Fibroblast of mammary gland (primary cell): ENCODE data around the gene NUP188.
A peak's percentile ranks its signal among the peaks of the same experiment; 100 is the strongest.
"Not testable (repeated sequence)": the region's sequence is repeated elsewhere in the genome, so short reads cannot be mapped to it uniquely, and the experiment has no call there.

Experiments used
- DNase-seq: peaks from one replicate; pipeline ENCODE4 v3.0.0-alpha.2; 2010; ENCODE audit warnings: low read depth
- H3K4me3 ChIP-seq: 2 replicates; pipeline ENCODE4 v1.5.1; 2011; ENCODE audit warnings: low read depth, mild to moderate bottlenecking, low read length, moderate library complexity; ENCODE audit not compliant: control insufficient read depth
- CTCF ChIP-seq: conservative IDR thresholded peaks from 2 replicates; pipeline ENCODE4 v1.5.1; 2011; ENCODE audit warnings: low read depth, low read length, inconsistent platforms; ENCODE audit not compliant: control insufficient read depth, insufficient read depth

The NUP188 gene

GRCh38 chr9:129028192-129028966 is 80.9 kb downstream of the NUP188 start, which contains the start of gene SH3GLB2:
Gene SH3GLB2, minus strand, starts transcription at chr9:129028331. Its CDS starts 177 bp downstream, at chr9:129028154.
- peak; percentile 70 for TF ChIP-seq CTCF
- H3K4me3 ChIP-seq, result peak within 1 kb of the TSS; percentile 68
- peak; percentile 93 for DNase-seq

GRCh38 chr9:129030191-129030590 is 82.7 kb downstream of the NUP188 start:
- H3K4me3 ChIP-seq, result no peak overlapping the region
- no peak for DNase-seq
- TF ChIP-seq CTCF, result no peak

DNA sequence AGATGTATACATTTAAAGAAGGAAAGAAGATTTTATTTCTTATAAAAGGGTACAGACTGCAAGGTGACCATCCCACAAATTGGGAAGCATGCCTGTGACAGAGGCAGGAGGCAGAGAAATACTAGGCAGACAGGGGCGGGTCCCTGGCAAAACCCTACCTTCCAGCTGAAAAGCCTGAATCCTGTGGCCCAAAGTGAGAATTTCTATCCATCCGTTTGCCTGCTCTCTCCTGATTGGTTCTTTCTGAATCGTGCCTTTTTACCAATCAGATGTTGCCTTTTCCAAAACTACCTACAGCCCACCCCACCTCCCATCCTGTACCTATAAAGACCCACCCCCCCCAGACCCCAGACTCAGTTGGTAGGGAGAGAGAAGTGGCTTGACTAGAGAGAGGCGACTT is 84.0 kb downstream of the NUP188 start:
- no peak for DNase-seq
- no peak overlapping the region for H3K4me3 ChIP-seq
- no peak for TF ChIP-seq CTCF

DNA sequence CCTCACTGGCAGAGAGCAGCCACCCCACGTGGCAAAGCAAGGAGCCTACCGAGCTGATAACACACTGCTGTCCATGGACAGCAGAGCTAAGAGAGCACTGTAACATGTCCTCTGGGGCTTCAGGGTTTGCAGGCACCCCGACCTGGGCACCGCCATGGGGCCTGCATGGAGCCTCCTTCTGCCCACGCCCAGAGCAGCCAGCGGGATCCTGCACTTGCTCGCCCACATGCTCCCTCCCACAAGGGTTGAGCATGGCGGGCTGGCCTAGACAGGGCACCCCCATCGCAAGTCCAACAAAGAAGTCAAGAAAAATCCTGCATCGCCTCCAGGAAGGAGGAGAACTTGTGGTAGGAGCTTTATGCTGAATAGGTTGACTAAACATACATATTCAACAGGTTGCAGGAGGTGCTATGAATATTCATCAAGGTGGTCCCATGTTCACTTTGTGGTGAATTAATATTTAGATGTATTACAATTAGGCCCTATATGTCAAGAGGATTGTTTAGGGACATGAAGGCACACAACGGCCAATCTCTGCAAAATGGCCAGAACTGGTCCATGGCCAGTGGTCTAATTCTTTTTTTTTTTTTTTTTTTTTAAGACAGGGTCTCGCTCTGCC is 85.2 kb downstream of the NUP188 start:
- no peak for TF ChIP-seq CTCF

GRCh38 chr9:129033216-129033615 is 85.7 kb downstream of the NUP188 start:
- no peak for TF ChIP-seq CTCF
- DNase-seq, result no peak
- H3K4me3 ChIP-seq, result no peak overlapping the region

More for the DNA sequence above, 85.2 kb downstream of the NUP188 start:
- DNase-seq, result no peak
- H3K4me3 ChIP-seq, result no peak overlapping the region

DNA sequence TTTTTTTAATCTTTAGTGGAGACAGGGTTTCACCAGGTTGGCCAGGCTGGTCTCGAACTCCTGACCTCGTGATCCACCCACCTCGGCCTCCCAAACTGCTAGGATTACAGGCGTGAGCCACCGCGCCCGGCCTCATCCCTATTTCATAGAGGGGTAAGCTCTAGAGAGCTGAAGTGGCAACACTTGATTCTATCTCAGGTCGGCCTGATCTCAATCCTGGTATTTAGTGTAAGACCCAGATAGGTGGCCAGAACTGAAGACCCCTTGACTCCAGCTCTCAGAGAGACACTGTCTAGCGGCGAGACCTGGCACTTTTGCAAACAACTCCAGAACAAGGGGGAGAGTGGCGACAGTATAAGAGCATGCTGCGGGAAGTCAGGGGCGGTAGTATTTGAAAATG is 88.3 kb downstream of the NUP188 start:
- peak overlapping the region; percentile 57 for H3K4me3 ChIP-seq
- DNase-seq, result not testable (repeated sequence)

DNA sequence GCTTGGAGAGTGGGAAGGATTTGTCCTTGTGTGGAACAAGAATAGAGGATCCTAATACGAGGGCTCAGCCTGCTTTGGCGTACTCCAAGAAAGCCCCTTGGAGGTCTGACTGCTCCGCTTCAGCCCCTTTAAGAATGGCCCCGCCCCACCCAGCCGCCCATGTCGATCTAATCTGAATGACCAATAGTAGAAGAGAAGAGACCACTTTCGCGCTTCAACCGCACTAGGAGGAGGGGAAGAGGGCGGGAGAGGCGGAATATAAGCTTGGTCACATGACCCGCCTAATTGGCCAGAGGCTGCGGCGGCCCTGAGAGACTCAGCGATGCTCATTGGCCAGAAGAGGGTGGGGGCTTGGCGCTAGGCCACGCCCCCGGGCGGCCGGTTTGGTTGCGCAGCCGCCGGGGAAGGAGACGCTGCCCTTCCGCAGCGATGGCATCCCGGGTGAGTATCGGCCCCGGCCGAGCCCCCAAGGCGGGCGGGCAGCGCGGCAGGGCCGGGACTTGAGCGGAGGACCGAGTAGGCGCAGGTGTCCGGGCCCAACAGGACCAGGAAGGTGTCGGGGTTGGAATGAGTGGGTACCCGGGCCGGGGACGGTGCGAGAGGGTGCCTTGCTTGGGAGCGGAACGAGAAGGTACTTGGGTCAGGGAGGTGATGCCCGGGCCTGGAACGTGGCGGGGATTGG is 88.9 kb downstream of the NUP188 start, which contains the start of gene MIGA2:
Gene MIGA2 (plus strand): TSS at position 386 of the 682 bp plus-strand sequence. CDS start 3,969 bp downstream, outside the sequence.
- no peak for TF ChIP-seq CTCF
- H3K4me3 ChIP-seq, result peak within 1 kb of the TSS; percentile 94
- peak; percentile 98 for DNase-seq
